ENCODE results near the gene LRRC8D. TPM values are rescaled to one million over a fixed set of nuclear protein-coding genes. Genes with fewer than 3 reads are reported as not detected.

Gene LRRC8D
- total RNA-seq, 1 donor from 2014 or later: 36.0 TPM

- Mint-ChIP-seq H3K27me3 (no peaks in the 10 kb centered on the region), H3K27ac (no peak overlapping the region), H3K4me3 (no peak overlapping the region), H3K36me3 (ENCODE audit: low read depth) (peaks cover 32% of the 10 kb centered on the region), H3K9me3 (no peaks in the 10 kb centered on the region), H3K4me1 (peaks cover 3% of the 10 kb centered on the region)
- CTCF ChIA-PET: no interaction called here
- no peak for DNase-seq
- TF ChIP-seq CTCF (IDR thresholded peaks at IDR 0.05): no peak
- POLR2A ChIA-PET: no interaction called here
- intact Hi-C loops (cut with micrococcal nuclease): no loop called here
- ATAC-seq (ENCODE audit: low read depth): no peak
Measured at GRCh38 chr1:89887270-89887669, 66.4 kb downstream of the LRRC8D start.

- ChIA-PET CTCF (no interaction called here), POLR2A (no interaction called here)
- Mint-ChIP-seq H3K27me3 (no peaks in the 10 kb centered on the region), H3K27ac (no peak overlapping the region), H3K4me1 (peaks cover 3% of the 10 kb centered on the region), H3K9me3 (no peaks in the 10 kb centered on the region), H3K4me3 (no peak overlapping the region), H3K36me3 (ENCODE audit: low read depth) (peaks cover 27% of the 10 kb centered on the region)
- ATAC-seq (ENCODE audit: low read depth): no peak
- DNase-seq: no peak
- intact Hi-C loops (cut with micrococcal nuclease): no loop called here
- no peak for TF ChIP-seq CTCF (IDR thresholded peaks at IDR 0.05)
Measured at GRCh38 chr1:89887713-89888112, 66.9 kb downstream of the LRRC8D start.

GRCh38 chr1:89888480-89889322 lies 67.9 kb downstream of the LRRC8D start:
- no peak for TF ChIP-seq CTCF (IDR thresholded peaks at IDR 0.05)
- H3K4me3 Mint-ChIP-seq: no peak overlapping the region
- peaks cover 19% of the 10 kb centered on the region for H3K36me3 Mint-ChIP-seq (ENCODE audit: low read depth)
- ChIA-PET POLR2A (no interaction called here), CTCF (no interaction called here)
- no peaks in the 10 kb centered on the region for H3K27me3 Mint-ChIP-seq
- peaks cover 3% of the 10 kb centered on the region for H3K4me1 Mint-ChIP-seq
- ATAC-seq (ENCODE audit: low read depth) (no peak), DNase-seq (no peak)
- no peaks in the 10 kb centered on the region for H3K9me3 Mint-ChIP-seq
- H3K27ac Mint-ChIP-seq: no peak overlapping the region
- intact Hi-C loops (cut with micrococcal nuclease): no loop called here

GRCh38 chr1:89889323-89889615 lies 68.4 kb downstream of the LRRC8D start:
- intact Hi-C loops (cut with micrococcal nuclease): no loop called here
- Mint-ChIP-seq H3K27me3 (no peaks in the 10 kb centered on the region), H3K9me3 (no peaks in the 10 kb centered on the region), H3K4me1 (peaks cover 3% of the 10 kb centered on the region), H3K27ac (no peak overlapping the region), H3K36me3 (ENCODE audit: low read depth) (peaks cover 18% of the 10 kb centered on the region), H3K4me3 (no peak overlapping the region)
- ATAC-seq (ENCODE audit: low read depth) (no peak), DNase-seq (no peak)
- CTCF ChIA-PET: no interaction called here
- POLR2A ChIA-PET: interaction anchor here (0.7 kb wide), 1 partner anchor 103 kb away, joined by 4 read pairs; no protein-coding TSS in a partner anchor
- TF ChIP-seq CTCF (IDR thresholded peaks at IDR 0.05): no peak

- TF ChIP-seq CTCF (IDR thresholded peaks at IDR 0.05): no peak
- Mint-ChIP-seq H3K4me1 (peaks cover 3% of the 10 kb centered on the region), H3K4me3 (no peak overlapping the region), H3K27ac (no peak overlapping the region), H3K9me3 (no peaks in the 10 kb centered on the region), H3K27me3 (no peaks in the 10 kb centered on the region), H3K36me3 (ENCODE audit: low read depth) (peaks cover 15% of the 10 kb centered on the region)
- CTCF ChIA-PET: no interaction called here
- POLR2A ChIA-PET: interaction anchor here (0.7 kb wide), 1 partner anchor 102 kb away, joined by 4 read pairs; no protein-coding TSS in a partner anchor
- intact Hi-C loops (cut with micrococcal nuclease): no loop called here
- no peak for DNase-seq
- no peak for ATAC-seq (ENCODE audit: low read depth)
Measured at GRCh38 chr1:89890085-89890752, 69.4 kb downstream of the LRRC8D start.

Data from activated B cell treated with CpG ODN at 0.5 μM for 24 hours (primary cell).